Prostate gland (tissue), 2 donors: ENCODE results near the gene MAN2B1.

ENCODE experiments used
- CTCF ChIP-seq, 4 experiments: fragments of 200-600 bp in 2 of 4; fragments of 450-650 bp in 2 of 4; sonication (generic) in 2 of 4; IDR thresholded peaks; 1 replicate in 3 of 4; 2 replicates in 1 of 4; pipeline ENCODE4 v1.5.1; 2016 to 2019; ENCODE audit warnings: antibody characterized with exemption in 4 of 4, mild to moderate bottlenecking in 2 of 4, moderate library complexity in 2 of 4
- POLR2A ChIP-seq: fragments of 450-650 bp; IDR thresholded peaks from one replicate; pipeline ENCODE4 v1.6.1; 2016; ENCODE audit warnings: antibody characterized with exemption, mild to moderate bottlenecking

GRCh38 chr19:12676928-12677327 is 10.4 kb upstream of the MAN2B1 start:
- no peak for TF ChIP-seq CTCF (IDR thresholded peaks at IDR 0.05)
- TF ChIP-seq POLR2A = no peak
